AG20443 (cell line): ENCODE data around the gene OGN.
"Not testable (repeated sequence)": the region's sequence is repeated elsewhere in the genome, so short reads cannot be mapped to it uniquely, and the experiment has no call there.

Experiments used
- DNase-seq: peaks from one replicate; pipeline ENCODE4 v3.0.0; 2012; ENCODE audit warnings: low spot score, mixed read lengths

The OGN gene

GRCh38 chr9:92404042-92404836, at the start of gene OGN:
Gene OGN, minus strand, starts transcription at chr9:92404578. Its CDS starts 1,171 bp downstream, at chr9:92403407.
- peak; percentile 34 for DNase-seq

- DNase-seq: no peak
Measured at GRCh38 chr9:92446536-92446935, 42.2 kb upstream of the OGN start.

GRCh38 chr9:92444841-92445240, 40.5 kb upstream of the OGN start:
- DNase-seq: no peak

- DNase-seq: no peak
Measured at GRCh38 chr9:92440751-92441046, 36.3 kb upstream of the OGN start.

GRCh38 chr9:92439921-92440750, 35.8 kb upstream of the OGN start:
- DNase-seq: peak; percentile 34

- DNase-seq: peak; percentile 22
Measured at GRCh38 chr9:92438900-92439526, 34.6 kb upstream of the OGN start.

GRCh38 chr9:92435263-92435662, 30.9 kb upstream of the OGN start:
- DNase-seq: no peak

- DNase-seq: peak; percentile 7
Measured at GRCh38 chr9:92432972-92433548, 28.7 kb upstream of the OGN start.

- DNase-seq: peak; percentile 41
Measured at GRCh38 chr9:92432350-92432749, 28.0 kb upstream of the OGN start.

- no peak for DNase-seq
Measured at GRCh38 chr9:92429836-92430235, 25.5 kb upstream of the OGN start.

- no peak for DNase-seq
Measured at GRCh38 chr9:92426501-92427145, 22.2 kb upstream of the OGN start.

- peak; percentile 16 for DNase-seq
Measured at GRCh38 chr9:92425474-92425873, 21.1 kb upstream of the OGN start.

- peak; percentile 23 for DNase-seq
Measured at GRCh38 chr9:92424340-92424739, 20.0 kb upstream of the OGN start, which contains the start of gene OMD. Gene OMD, minus strand, starts transcription at chr9:92424471. Its CDS starts 6,913 bp downstream, at chr9:92417558.

GRCh38 chr9:92423612-92424011, 19.2 kb upstream of the OGN start:
- DNase-seq: no peak

- DNase-seq: no peak
Measured at GRCh38 chr9:92422611-92423338, 18.4 kb upstream of the OGN start.

GRCh38 chr9:92414566-92414965, 10.2 kb upstream of the OGN start:
- no peak for DNase-seq

- not testable (repeated sequence) for DNase-seq
Measured at GRCh38 chr9:92411157-92411556, 6.8 kb upstream of the OGN start.

- no peak for DNase-seq
Measured at GRCh38 chr9:92408747-92409478, 4.5 kb upstream of the OGN start.

GRCh38 chr9:92407818-92408217, 3.4 kb upstream of the OGN start:
- DNase-seq: peak; percentile 34

- DNase-seq: no peak
Measured at GRCh38 chr9:92406477-92406876, 2.1 kb upstream of the OGN start.

GRCh38 chr9:92405818-92406217, 1.4 kb upstream of the OGN start:
- no peak for DNase-seq
